Measurements from ENCODE around the gene CDH13.

- TF ChIP-seq CTCF (IDR thresholded peaks at IDR 0.05; ENCODE audit: poor library complexity) (peak; percentile 24), EZH2 (IDR thresholded peaks at IDR 0.05; ENCODE audit: borderline replicate concordance) (no peak), EZH2phosphoT487 (IDR thresholded peaks at IDR 0.05; ENCODE audit: low read depth, severe bottlenecking, unreplicated experiment) (no peak)
These were observed 14.7 kb downstream of the CDH13 start for GRCh38 chr16:82641336-82641984.

All from hepatocyte (in vitro differentiated cells).